Left ventricle myocardium inferior (tissue), 1 donor: Measurements from ENCODE around the gene WDFY1. TPM values are rescaled to one million over a fixed set of nuclear protein-coding genes. Genes with fewer than 3 reads are reported as not detected.

ENCODE experiments used
- DNase-seq: peaks from one replicate; pipeline ENCODE4 v3.0.0-alpha.2; 2020
- H3K27ac ChIP-seq: fragments of 200-600 bp; replicated peaks from 2 replicates; pipeline ENCODE4 v1.8.0; 2021
- H3K27me3 ChIP-seq: fragments of 200-600 bp; 2 replicates; pipeline ENCODE4 v1.8.0; 2021; ENCODE audit warnings: low read depth
- H3K36me3 ChIP-seq: fragments of 200-600 bp; 2 replicates; pipeline ENCODE4 v1.8.0; 2021
- H3K4me1 ChIP-seq: fragments of 200-600 bp; 2 replicates; pipeline ENCODE4 v1.8.0; 2021
- H3K4me3 ChIP-seq: fragments of 200-600 bp; 2 replicates; pipeline ENCODE4 v1.8.0; 2021; ENCODE audit warnings: mild to moderate bottlenecking, moderate library complexity
- H3K9me3 ChIP-seq: fragments of 200-600 bp; replicated peaks from 2 replicates; pipeline ENCODE4 v1.8.0; 2021
- intact Hi-C: fragments of 100-400 bp; cut with micrococcal nuclease; formaldehyde crosslinking; loops from one replicate; pipeline ENCODE4 v1.11.0; 2022
- total RNA-seq: library from RNA; stranded (reverse); fragmentation: NEBNext Ultra II Directional; extraction: Animal tissue kit (Norgen Biotek cat#: 25700); gene quantifications from one replicate; pipeline ENCODE4 v1.2.1, GENCODE V29; 2021
- TF ChIP-seq, protein P1 (sequence below): fragments of 200-600 bp; IDR thresholded peaks from 2 replicates; pipeline ENCODE4 v1.8.0; 2021; ENCODE audit warnings: antibody characterized with exemption, mild to moderate bottlenecking, borderline replicate concordance
- donor health status: DM: no; HTN: yes; CAD: no; lungs with severe emphysema.

Gene WDFY1
- total RNA-seq, 1 donor from 2014 or later = 12.6 TPM

DNA sequence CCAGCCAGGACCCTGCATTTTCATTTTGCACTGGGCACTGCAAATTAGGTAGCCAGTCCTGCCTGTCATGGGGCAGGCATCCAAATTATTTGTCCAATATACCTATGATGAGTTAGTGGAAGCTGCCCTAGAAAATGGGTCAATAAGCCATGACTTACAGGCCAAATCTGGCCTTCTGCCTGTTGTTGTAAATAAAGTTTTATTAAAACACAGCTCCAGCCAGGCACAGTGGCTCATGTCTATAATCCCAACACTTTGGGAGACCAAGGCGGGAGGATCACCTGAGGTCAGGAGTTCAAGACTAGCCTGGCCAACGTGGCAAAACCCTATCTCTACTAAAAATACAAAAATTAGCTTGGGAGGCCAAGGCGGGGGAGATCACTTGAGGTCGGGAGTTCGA lies 116.0 kb downstream of the WDFY1 start:
- Histone ChIP-seq H3K27me3 (no peaks in the 10 kb centered on the region), H3K4me3 (no peak overlapping the region), H3K27ac (no peak overlapping the region), H3K4me1 (no peaks in the 10 kb centered on the region), H3K9me3 (no peaks in the 10 kb centered on the region), H3K36me3 (no peaks in the 10 kb centered on the region)
- intact Hi-C loops = no loop called here
- TF ChIP-seq, protein P1, sequence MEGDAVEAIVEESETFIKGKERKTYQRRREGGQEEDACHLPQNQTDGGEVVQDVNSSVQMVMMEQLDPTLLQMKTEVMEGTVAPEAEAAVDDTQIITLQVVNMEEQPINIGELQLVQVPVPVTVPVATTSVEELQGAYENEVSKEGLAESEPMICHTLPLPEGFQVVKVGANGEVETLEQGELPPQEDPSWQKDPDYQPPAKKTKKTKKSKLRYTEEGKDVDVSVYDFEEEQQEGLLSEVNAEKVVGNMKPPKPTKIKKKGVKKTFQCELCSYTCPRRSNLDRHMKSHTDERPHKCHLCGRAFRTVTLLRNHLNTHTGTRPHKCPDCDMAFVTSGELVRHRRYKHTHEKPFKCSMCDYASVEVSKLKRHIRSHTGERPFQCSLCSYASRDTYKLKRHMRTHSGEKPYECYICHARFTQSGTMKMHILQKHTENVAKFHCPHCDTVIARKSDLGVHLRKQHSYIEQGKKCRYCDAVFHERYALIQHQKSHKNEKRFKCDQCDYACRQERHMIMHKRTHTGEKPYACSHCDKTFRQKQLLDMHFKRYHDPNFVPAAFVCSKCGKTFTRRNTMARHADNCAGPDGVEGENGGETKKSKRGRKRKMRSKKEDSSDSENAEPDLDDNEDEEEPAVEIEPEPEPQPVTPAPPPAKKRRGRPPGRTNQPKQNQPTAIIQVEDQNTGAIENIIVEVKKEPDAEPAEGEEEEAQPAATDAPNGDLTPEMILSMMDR = no peak
- no peak for DNase-seq

DNA sequence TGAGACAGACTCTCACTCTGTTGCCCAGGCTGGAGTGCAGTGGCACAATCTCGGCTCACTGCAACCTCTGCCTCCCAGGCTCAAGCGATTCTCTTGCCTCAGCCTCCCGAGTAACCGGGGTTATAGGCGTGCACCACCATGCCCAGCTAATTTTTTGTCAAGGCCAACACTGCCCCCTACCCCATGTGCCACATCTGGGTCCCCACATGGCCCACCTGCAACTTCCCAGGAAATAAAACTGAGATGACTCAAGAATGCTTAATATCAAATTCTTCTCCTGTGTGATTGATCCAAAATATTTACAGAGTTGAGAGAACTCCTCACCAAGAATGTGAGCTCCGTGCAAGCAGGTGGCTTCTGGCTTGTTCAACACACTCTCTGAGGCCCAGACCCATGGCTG lies 116.8 kb downstream of the WDFY1 start:
- TF ChIP-seq, protein P1 = no peak
- Histone ChIP-seq H3K9me3 (no peaks in the 10 kb centered on the region), H3K36me3 (no peaks in the 10 kb centered on the region), H3K27ac (no peak overlapping the region), H3K4me3 (no peak overlapping the region), H3K4me1 (no peaks in the 10 kb centered on the region), H3K27me3 (no peaks in the 10 kb centered on the region)
- no peak for DNase-seq
- intact Hi-C loops = no loop called here

DNA sequence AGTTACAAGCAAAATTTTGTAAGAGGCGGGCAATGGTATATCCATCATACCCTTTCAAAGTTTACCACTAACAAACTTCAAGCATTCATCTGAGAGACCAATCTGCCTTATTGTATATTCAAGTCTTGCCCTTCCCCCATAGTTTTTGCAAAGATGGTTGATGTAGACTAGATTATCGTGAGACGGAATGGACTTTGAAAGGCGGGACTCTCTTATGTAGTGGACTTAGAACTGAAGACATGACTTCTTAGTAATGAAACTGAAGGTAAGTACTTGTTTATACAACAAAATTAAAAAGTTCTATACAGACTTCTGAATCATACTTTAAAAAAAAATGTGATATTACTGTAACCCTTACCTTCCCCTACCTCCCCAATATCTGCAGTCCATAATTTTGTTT lies 118.1 kb downstream of the WDFY1 start:
- no peaks in the 10 kb centered on the region for H3K36me3 ChIP-seq
- H3K27me3 ChIP-seq = no peaks in the 10 kb centered on the region
- intact Hi-C loops = no loop called here
- H3K9me3 ChIP-seq = no peaks in the 10 kb centered on the region
- TF ChIP-seq, protein P1 = no peak
- H3K4me1 ChIP-seq = no peaks in the 10 kb centered on the region
- no peak overlapping the region for H3K27ac ChIP-seq
- DNase-seq = no peak
- H3K4me3 ChIP-seq = no peak overlapping the region

Other genes starting within 250 kb of the WDFY1 start
- gene AP1S3, start 107.8 kb downstream of the WDFY1 start, total RNA-seq = 0.47 TPM
- 39.9 TPM for gene MRPL44, start 12.1 kb upstream of the WDFY1 start, total RNA-seq
- gene SERPINE2, start 94.0 kb upstream of the WDFY1 start, total RNA-seq = 9.8 TPM